ENCODE measurements around the gene PTCD2.

PTCD2 gene, protein sequence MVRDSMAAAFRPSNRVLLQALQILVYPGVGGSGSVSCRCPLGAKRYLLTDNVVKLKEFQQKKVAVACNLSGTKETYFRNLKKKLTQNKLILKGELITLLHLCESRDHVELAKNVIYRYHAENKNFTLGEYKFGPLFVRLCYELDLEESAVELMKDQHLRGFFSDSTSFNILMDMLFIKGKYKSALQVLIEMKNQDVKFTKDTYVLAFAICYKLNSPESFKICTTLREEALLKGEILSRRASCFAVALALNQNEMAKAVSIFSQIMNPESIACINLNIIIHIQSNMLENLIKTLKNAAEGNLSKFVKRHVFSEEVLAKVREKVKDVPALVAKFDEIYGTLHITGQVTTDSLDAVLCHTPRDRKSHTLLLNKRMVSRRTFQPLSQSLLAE

DNA sequence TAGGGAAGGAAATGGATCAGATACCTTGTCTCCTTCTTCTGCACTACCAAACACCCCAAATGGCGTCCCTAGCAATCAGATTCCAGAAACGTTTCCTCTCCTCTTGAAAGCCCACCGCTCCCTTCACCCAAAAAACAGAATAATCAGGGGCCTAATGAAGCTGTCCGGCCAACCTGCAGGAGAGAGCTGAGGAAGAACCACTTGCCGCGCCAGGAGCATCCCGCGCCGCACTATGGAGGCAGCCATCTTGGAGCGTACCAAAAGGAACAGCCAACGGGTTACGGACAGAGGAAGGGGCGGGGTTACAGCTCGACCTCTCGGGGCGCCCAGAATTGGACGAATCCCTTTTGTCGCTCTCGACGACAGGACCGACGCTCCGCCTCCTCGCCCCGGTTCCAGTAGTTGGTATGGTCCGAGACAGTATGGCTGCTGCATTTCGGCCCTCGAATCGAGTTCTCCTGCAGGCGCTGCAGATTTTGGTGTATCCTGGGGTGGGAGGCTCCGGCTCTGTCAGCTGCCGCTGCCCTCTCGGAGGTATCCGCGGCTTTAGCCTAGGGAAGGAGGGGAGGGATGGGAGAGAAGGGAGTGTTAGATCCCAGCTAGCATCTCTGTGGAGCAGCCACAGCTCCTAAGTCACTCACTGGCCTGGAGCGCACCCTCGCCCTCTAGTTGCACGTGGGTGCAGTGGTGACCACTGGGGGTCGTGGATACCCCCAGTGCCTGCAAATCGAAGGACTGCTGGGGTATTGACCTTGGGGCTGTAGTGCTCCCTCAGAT is at the start of gene PTCD2, which contains the start of gene MRPS27:
TSS of gene PTCD2 (plus strand) at position 398 of the 777 bp plus-strand sequence. CDS start at position 408, 10 bp downstream.
TSS of gene MRPS27 (minus strand) at position 265 of the 777 bp plus-strand sequence. CDS start at position 246, 19 bp downstream.
- in situ Hi-C loops (cut with MboI; ENCODE audit: low pct_unique_long_range_greater_than_20kb, low sequenced_read_pairs) = no loop called here
- DNase-seq = peak; percentile 96

DNA sequence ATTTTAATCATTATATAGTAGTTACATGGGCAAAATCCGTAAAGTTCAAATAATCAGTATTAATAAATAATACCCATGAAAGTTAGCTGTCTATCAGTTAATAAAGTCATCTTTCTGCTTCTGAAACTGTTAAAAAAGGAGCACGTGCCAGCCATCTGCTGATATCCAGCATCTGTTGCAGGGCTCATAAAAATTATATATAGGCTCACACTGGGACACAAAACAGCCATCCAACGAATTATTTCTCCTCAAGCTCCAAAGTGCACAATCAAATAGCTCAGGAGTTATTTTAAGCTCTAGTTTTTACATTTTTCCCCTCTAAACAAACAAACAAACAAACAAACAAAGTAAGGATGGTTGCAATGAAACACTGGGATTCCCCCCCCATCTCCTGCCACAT is 48.5 kb upstream of the PTCD2 start:
- in situ Hi-C loops (cut with MboI; ENCODE audit: low pct_unique_long_range_greater_than_20kb, low sequenced_read_pairs) = no loop called here
- DNase-seq = no peak

DNA sequence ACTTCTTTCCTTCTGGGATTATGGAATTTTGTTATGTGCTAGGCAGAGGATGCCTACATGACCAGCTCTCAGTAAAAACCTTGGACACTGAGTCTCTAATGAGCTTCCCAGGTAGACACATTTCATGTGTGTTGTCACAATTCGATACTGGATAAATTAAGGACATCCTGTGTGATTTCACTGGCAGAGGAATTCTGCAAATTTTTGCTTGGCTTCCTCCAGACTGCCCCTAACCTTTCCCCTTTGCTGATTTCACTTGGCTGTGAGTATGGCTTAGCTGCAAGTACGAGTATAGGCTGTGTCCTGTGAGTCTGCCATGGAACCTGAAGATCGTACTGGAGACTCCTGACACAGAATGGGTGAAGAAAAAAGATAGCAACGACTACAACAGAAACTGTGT is 47.8 kb upstream of the PTCD2 start:
- in situ Hi-C loops (cut with MboI; ENCODE audit: low pct_unique_long_range_greater_than_20kb, low sequenced_read_pairs) = no loop called here
- DNase-seq = no peak

DNA sequence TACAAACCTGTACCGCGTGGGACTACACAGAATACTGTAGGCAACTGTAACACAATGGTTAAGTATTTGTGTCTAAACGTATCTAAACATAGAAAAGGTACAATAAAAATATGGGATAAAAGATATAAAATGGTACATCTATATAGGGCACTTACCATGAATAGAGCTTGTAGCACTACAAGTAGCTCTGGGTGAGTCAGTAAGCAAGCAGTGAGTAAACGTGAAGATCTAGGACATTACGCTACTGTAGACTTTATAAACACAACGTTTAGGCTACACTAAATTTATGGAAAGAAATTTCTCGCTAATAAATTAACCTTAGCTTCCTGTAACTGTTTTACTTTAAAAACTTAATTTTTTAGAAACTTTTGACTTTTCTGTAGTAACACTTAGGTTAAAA is 46.6 kb upstream of the PTCD2 start:
- in situ Hi-C loops (cut with MboI; ENCODE audit: low pct_unique_long_range_greater_than_20kb, low sequenced_read_pairs) = no loop called here
- no peak for DNase-seq

DNA sequence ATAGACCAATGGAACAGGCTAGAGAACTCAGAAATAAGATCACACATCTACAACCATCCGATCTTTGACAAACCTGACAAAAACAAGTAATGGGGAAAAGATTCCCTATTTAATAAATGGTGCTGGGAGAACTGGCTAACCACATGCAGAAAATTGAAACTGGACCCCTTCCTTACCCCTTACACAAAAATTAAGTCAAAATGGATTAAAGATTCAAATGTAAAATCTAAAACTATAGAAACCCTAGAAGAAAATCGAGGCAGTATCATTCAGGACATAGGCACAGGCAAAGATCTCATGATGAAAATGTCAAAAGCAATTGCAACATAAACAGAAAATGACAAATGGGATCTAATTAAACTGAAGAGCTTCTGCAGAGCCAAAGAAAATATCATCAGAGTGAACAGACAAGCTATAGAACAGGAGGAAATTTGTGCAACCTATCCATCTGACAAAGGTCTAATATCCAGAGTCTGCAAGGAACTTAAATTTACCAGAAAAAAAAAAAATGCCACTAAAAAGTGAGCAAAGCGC is 43.9 kb upstream of the PTCD2 start:
- DNase-seq = no peak
- in situ Hi-C loops (cut with MboI; ENCODE audit: low pct_unique_long_range_greater_than_20kb, low sequenced_read_pairs) = no loop called here

DNA sequence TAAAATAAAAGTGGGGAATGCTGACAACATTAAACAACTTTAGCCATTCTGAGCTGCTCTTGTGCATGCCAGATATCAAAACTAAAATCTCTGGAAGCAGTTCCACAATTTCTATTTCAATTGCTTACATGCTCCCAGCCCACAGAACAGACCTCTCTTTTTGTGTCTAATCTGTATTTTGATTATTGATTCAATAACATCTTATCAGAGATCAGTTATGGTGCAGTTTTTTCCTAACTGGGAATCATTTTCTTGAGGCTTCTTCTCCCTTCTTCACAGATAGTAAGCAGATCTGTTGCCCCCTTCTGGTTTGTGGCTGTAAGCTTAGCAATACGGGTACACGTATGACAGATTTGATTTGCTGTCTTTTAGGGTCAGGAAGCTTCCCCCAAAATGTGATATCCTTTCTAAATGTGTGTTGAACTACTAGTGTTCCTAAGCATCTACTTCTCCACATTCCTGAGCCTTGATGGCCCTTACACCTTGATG is 39.5 kb upstream of the PTCD2 start:
- no peak for DNase-seq

DNA sequence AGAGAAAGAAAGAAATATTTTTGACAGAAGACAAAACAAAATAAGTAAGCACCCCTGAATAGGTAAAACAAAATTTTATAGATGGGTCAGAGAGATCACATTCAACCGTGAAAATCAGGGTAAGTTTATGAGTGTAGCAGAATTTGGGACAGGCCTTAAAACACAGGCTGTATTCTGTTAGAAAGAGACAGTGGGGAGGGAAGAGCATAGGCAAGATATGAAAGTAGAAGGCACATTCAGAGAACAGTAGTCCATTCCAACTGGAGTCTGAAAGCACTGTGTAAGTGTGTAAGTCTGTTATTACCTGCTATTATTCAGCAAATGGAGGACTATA is 38.8 kb upstream of the PTCD2 start:
- DNase-seq = no peak

More for the DNA sequence above, 39.5 kb upstream of the PTCD2 start:
- in situ Hi-C loops (cut with MboI; ENCODE audit: low pct_unique_long_range_greater_than_20kb, low sequenced_read_pairs) = no loop called here

DNA sequence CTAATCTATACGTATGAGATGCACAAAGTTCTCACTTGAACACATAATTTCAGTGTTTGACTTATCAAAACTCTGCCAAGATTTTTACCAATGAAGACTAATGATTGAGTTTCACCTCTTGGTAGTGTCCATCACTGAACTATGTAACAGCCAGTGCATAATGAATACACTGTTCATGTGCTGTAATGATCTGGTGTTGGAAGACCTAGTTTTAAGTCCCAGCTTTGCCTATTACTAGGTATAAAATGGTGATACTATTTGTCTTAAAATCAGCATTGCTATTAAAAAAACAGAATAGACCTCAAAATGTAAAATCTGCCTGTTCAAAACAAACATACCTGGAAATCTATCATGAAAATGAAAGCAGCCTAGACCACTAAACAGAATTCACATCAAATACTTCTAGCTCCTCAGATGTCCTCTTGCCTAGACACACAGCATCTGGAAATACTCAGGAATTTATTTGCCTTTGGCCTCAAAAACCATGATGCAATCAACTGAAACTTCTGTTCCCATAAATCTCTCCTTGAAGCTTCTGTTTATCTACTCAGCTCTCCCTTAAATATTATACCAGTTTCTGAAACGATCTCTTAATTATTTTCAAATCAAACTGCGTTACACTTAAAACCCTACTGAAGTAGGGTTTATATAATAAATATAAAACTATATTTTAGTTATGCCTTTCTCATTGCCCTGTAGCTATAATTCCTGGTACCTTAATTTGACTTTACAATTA is 38.2 kb upstream of the PTCD2 start:
- in situ Hi-C loops (cut with MboI; ENCODE audit: low pct_unique_long_range_greater_than_20kb, low sequenced_read_pairs) = no loop called here
- DNase-seq = no peak

More for the DNA sequence above, 38.8 kb upstream of the PTCD2 start:
- in situ Hi-C loops (cut with MboI; ENCODE audit: low pct_unique_long_range_greater_than_20kb, low sequenced_read_pairs) = no loop called here

DNA sequence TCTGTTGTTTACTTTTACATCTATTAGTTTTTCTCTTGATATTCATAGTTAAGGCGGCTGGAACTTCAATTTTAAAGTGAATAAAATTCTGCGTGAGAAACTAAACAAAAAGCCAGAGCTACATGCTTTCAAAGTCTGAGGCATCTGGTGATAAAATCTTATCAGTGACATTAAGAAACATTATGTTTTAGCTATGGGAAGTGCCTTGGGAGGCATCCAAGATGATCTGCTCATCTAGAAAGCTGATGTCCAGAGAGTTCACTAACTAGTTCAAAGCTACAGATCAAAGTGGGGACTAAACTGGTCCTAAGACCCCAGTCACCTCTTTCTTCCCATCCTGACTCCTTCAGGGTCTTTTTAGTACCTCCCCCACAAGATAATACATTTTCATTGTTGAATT is 37.3 kb upstream of the PTCD2 start:
- in situ Hi-C loops (cut with MboI; ENCODE audit: low pct_unique_long_range_greater_than_20kb, low sequenced_read_pairs) = no loop called here
- no peak for DNase-seq

DNA sequence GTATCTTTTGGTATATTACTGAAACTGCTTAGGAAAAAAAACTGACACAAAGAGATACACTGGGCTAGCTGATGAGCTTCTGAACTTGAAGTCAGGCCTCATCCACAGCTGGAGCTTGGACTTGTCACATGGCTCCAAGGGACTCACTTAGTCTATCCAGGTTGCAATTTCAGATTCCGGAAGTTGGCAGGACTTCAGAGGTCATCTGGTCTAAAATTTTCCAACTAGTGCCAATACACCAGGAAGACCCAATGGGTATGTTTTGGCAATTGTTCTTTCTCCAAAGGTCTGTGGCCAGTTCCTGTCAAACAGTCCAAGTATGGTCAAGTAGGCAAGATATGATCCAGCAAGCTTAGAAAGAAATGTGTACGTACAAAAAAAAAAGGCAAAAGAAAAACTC is 36.8 kb upstream of the PTCD2 start:
- in situ Hi-C loops (cut with MboI; ENCODE audit: low pct_unique_long_range_greater_than_20kb, low sequenced_read_pairs) = no loop called here
- no peak for DNase-seq

DNA sequence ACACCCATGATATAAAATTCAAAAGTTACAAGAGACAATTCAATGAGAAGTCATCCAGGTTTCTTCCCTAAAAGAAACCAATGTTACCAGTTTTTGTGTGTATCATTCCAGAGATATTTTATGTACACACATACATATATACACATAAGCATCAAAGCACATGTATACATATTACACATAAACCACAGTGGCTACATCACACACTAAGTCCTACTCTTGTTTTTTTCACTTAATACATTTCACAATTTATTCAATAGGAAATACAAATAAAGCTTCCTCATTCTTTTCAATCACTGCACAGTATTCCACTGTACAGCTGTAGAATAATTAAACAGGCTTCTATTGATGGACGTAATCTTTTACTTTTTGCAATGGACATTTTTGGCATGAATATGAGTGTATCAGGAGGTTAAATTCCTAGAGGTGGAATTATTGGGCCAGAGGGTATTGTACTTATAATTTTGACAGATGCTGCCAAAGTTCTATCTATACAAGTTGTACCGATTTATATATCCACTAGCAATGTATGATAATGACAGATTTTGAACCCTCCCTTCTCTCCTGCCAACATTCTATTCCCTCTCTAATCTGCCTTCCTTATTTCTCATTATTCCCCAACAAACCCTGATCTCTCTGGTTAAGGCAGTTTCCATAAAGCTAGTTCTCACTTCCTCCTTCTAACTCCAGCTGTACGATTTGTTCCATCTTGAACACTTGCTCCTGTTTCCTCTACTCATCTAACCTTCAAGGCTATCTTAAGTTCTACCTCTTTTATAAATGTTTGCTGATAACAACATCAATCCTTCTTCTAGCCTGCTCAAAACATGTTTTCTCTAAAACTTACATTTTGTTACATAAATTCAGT is 35.4 kb upstream of the PTCD2 start:
- in situ Hi-C loops (cut with MboI; ENCODE audit: low pct_unique_long_range_greater_than_20kb, low sequenced_read_pairs) = no loop called here
- DNase-seq = peak; percentile 29

DNA sequence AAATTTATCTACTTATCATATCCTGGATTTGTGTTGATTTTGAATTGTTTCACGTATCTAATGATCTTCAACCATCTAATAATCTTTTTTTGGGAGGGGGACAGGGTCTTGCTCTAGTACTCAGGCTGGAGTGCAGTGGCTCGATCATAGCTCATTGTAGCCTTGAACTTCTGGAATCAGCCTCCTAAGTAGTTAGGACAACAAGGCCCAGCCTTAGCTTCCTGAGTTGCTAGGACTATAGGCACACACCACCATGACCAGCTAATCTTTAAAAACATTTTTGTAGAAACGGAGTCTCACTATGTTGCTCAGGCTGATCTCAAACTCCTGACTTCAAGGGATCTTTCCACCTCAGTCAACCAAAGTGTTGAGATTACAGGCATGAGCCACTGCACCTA is 34.8 kb upstream of the PTCD2 start:
- DNase-seq = no peak
- in situ Hi-C loops (cut with MboI; ENCODE audit: low pct_unique_long_range_greater_than_20kb, low sequenced_read_pairs) = no loop called here

DNA sequence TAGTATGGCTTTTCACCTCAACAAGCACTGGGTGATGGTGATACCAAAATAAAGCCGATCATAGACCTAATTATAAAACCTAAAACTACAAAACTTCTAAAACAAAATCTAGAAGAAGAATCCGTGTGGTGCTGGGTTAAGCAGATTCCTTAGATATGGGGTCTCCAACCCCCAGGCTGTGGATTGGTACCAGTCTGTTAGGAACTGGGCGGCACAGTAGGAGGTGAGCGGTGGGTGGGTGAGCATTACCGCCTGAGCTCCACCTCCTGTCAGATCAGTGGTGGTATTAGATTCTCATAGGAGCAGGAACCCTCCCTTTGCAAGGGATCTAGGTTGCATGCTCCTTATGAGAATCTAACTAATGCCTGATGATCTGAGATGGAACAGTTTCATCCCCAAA is 33.4 kb upstream of the PTCD2 start:
- no peak for DNase-seq
- in situ Hi-C loops (cut with MboI; ENCODE audit: low pct_unique_long_range_greater_than_20kb, low sequenced_read_pairs) = no loop called here

DNA sequence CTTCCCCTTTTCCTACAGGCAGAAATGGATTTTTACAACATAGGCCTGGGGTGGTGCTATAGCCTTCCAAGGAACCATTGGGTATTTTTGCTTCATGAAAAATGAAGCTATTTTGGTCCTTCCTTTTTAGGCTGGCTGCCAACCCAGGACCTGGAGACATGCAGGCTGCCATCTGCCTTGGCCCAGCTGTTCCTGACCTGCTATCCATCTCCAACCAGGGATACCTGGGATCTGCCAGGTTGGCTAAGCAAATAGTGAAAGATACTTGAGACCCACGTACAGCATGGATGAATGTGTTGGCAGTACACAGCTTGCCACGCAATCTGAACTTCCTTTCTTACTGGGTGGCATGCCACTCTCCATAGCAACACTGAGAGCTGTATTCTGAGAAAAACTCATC is 31.2 kb upstream of the PTCD2 start:
- DNase-seq = no peak
- in situ Hi-C loops (cut with MboI; ENCODE audit: low pct_unique_long_range_greater_than_20kb, low sequenced_read_pairs) = no loop called here

DNA sequence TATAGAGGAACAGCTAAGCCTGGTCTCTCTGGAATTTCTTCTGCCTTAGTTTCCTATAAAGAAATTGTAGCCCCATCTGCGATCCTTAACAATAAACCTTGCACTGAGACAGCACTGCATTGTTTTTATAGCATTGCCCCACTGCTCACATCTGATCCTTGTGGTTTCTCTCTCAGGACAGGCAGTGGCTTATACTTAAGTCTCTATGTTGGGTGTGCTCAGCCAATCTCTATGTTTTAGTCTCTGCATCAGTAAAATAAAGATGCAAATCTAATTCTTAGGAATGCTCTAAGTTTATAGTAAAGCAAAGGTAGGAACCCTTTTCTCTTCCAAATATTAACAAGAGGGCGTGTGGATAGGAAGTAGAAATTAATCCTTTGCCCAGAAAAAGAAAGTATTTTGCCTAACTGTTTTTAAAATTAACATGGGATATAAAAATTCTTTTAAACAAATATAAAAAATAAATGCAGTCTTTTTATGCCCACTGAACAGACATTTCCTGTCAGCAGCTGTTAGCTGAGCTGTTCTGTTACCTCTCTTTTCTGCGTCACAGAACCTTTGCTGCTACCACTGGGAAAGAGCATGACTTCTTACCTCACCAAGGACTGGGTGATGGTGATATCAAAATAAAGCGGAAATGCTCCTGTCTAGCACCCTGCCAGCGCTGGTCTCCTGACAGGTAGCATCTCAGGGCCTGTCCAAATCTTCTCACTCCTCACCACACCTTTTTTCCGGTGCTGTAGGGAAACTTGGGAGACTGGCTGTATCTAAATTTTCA is 29.6 kb upstream of the PTCD2 start:
- in situ Hi-C loops (cut with MboI; ENCODE audit: low pct_unique_long_range_greater_than_20kb, low sequenced_read_pairs) = no loop called here
- DNase-seq = no peak

DNA sequence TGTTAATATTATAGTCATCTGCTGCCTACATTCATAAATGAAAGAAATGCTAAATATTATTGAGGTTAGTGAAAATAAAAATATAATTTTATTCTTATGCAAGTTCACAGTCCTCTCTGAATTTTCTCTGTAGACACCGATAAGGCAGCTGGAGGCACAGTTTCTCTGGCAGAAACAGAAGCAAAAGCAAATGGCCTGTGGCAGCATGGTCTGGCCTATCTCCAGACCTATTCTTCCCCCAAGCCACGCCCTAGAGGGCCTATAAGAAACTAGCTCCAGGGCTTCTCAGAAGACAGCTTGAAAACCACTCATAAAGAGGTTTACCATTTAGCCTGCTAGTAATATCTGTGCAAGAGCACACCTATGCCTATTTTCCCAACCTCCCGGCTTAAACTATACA is 28.6 kb upstream of the PTCD2 start:
- in situ Hi-C loops (cut with MboI; ENCODE audit: low pct_unique_long_range_greater_than_20kb, low sequenced_read_pairs) = no loop called here
- DNase-seq = no peak

DNA sequence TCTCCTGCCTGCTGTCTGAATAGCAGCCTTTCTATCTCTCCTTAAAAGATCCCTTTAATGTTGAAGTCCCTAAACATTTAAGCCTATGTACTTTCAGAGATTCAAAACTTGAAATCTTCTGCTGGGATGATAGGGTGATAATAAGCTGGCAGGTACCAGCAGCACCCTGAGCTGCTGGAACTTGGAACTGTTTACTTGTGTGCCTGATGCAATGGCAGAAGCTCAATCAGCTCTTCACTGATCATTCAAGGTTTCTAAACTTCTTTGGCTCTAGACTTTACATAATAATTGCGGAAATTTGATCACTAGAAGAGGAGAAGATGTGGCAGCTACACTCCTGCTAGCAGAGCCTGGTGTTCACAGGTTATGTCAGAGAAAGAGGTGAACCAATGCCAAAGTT is 27.8 kb upstream of the PTCD2 start:
- no peak for DNase-seq
- in situ Hi-C loops (cut with MboI; ENCODE audit: low pct_unique_long_range_greater_than_20kb, low sequenced_read_pairs) = no loop called here

DNA sequence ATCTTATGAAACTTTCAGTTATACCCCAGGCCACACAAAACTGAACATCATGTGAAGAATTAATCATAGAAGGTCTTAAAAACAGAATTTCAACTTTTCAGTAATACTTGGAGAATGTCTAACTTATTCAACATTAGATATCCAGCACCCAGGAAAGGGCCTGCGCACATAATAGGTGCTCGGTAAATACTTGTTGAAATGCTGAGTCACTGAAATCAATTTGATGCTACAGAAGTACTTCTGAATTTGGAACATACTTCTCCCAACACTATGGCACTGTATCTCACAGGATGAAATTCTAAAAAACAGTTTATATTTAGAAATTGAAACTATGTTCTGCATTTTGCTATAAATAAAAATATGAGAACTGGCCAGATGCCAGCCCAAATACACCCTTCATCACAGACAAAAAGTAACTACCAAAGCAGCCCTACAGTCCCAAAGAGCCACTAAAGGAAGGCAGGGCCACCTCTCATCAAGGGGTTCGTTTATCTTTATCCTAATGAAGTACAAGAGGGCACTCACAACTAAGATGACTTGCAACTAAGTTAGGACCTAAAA is 26.6 kb upstream of the PTCD2 start:
- in situ Hi-C loops (cut with MboI; ENCODE audit: low pct_unique_long_range_greater_than_20kb, low sequenced_read_pairs) = no loop called here

More for the DNA sequence above, 26.6 kb upstream of the PTCD2 start:
- DNase-seq = no peak
